H9 (cell line): ENCODE data around the gene NAGK. TPM values are rescaled to one million over a fixed set of nuclear protein-coding genes. Genes with fewer than 3 reads are reported as not detected.

Experiments
- DNase-seq: peaks from one replicate; pipeline ENCODE4 v3.0.0-alpha.2; 2017
- H2AFZ ChIP-seq: one replicate; pipeline ENCODE4 v1.6.1; 2013; ENCODE audit warnings: mild to moderate bottlenecking, low read length, control low read depth, moderate library complexity
- H2AK5ac ChIP-seq: 2 replicates; pipeline ENCODE4 v1.6.1; 2013; ENCODE audit warnings: low read length, control low read depth, mixed read lengths; ENCODE audit not compliant: insufficient read length
- H2BK120ac ChIP-seq: one replicate; pipeline ENCODE4 v1.6.1; 2013; ENCODE audit warnings: low read depth, mild to moderate bottlenecking, low read length, control low read depth, inconsistent platforms; ENCODE audit not compliant: poor library complexity, severe bottlenecking
- H2BK12ac ChIP-seq: 2 replicates; pipeline ENCODE4 v1.6.1; 2013; ENCODE audit warnings: low read length, control low read depth, mixed read lengths, low read depth; ENCODE audit not compliant: insufficient read length
- H2BK15ac ChIP-seq: 2 replicates; pipeline ENCODE4 v1.6.1; 2013; ENCODE audit warnings: low read depth, low read length, control low read depth
- H2BK20ac ChIP-seq: one replicate; pipeline ENCODE4 v1.6.1; 2013; ENCODE audit warnings: low read depth, mild to moderate bottlenecking, low read length, control low read depth, inconsistent platforms; ENCODE audit not compliant: poor library complexity, severe bottlenecking
- H2BK5ac ChIP-seq: 2 replicates; pipeline ENCODE4 v1.6.1; 2013; ENCODE audit warnings: low read length, control low read depth, mixed read lengths; ENCODE audit not compliant: insufficient read length
- H3K14ac ChIP-seq: 2 replicates; pipeline ENCODE4 v1.6.1; 2013; ENCODE audit warnings: low read length, control low read depth; ENCODE audit not compliant: insufficient read depth
- H3K18ac ChIP-seq: 2 replicates; pipeline ENCODE4 v1.6.1; 2013; ENCODE audit warnings: low read depth, mild to moderate bottlenecking, mixed read lengths, low read length, control low read depth; ENCODE audit not compliant: insufficient read length
- H3K23ac ChIP-seq: 2 replicates; pipeline ENCODE4 v1.6.1; 2013; ENCODE audit warnings: low read length, control low read depth, mixed read lengths, low read depth; ENCODE audit not compliant: insufficient read length
- H3K23me2 ChIP-seq: 2 replicates; pipeline ENCODE4 v1.6.1; 2013; ENCODE audit warnings: low read depth, mild to moderate bottlenecking, mixed read lengths, low read length, control low read depth; ENCODE audit not compliant: insufficient read length, poor library complexity, severe bottlenecking
- H3K27ac ChIP-seq: 2 replicates; pipeline ENCODE4 v1.5.1; 2013; ENCODE audit warnings: low read length, control low read depth, mixed read lengths, low read depth; ENCODE audit not compliant: insufficient read length
- H3K27me3 ChIP-seq: 2 replicates; pipeline ENCODE4 v1.6.1; 2013; ENCODE audit warnings: low read length, control low read depth, inconsistent platforms; ENCODE audit not compliant: insufficient read depth
- H3K4ac ChIP-seq: 2 replicates; pipeline ENCODE4 v1.6.1; 2013; ENCODE audit warnings: low read depth, mild to moderate bottlenecking, control low read depth, inconsistent platforms, low read length, moderate library complexity
- H3K4me1 ChIP-seq: 2 replicates; pipeline ENCODE4 v1.6.1; 2013; ENCODE audit warnings: low read length, control low read depth, inconsistent platforms; ENCODE audit not compliant: insufficient read depth
- H3K4me2 ChIP-seq: 2 replicates; pipeline ENCODE4 v1.6.1; 2013; ENCODE audit warnings: low read length, control low read depth, mixed read lengths; ENCODE audit not compliant: insufficient read length, insufficient read depth
- H3K56ac ChIP-seq: 2 replicates; pipeline ENCODE4 v1.6.1; 2013; ENCODE audit warnings: low read depth, mild to moderate bottlenecking, mixed read lengths, low read length, control low read depth; ENCODE audit not compliant: insufficient read length
- H3K79me1 ChIP-seq: 2 replicates; pipeline ENCODE4 v1.6.1; 2013; ENCODE audit warnings: low read depth, mild to moderate bottlenecking, moderate library complexity, low read length, control low read depth, inconsistent platforms; ENCODE audit not compliant: insufficient read depth, poor library complexity, severe bottlenecking
- H3K79me2 ChIP-seq: 2 replicates; pipeline ENCODE4 v1.6.1; 2013; ENCODE audit warnings: low read length, control low read depth, inconsistent platforms; ENCODE audit not compliant: insufficient read depth
- H3K9ac ChIP-seq: 2 replicates; pipeline ENCODE4 v1.6.1; 2013; ENCODE audit warnings: low read length, control low read depth, mixed read lengths; ENCODE audit not compliant: insufficient read length; ENCODE audit errors: extremely low read depth
- H3K9me3 ChIP-seq: one replicate; pipeline ENCODE4 v1.6.1; 2013; ENCODE audit warnings: low read depth, low read length, inconsistent platforms; ENCODE audit not compliant: control insufficient read depth
- H3T11ph ChIP-seq: one replicate; pipeline ENCODE4 v1.6.1; 2013; ENCODE audit warnings: mild to moderate bottlenecking, low read length, control low read depth, inconsistent platforms
- H4K20me1 ChIP-seq: one replicate; pipeline ENCODE4 v1.6.1; 2013; ENCODE audit not compliant: control insufficient read depth, insufficient read length, insufficient read depth
- H4K5ac ChIP-seq: 2 replicates; pipeline ENCODE4 v1.6.1; 2013; ENCODE audit warnings: low read depth, mild to moderate bottlenecking, mixed read lengths, low read length, control low read depth; ENCODE audit not compliant: insufficient read length
- H4K8ac ChIP-seq: replicated peaks from 2 replicates; pipeline ENCODE4 v1.6.1; 2013; ENCODE audit warnings: low read length, control low read depth, mixed read lengths, low read depth; ENCODE audit not compliant: insufficient read length
- H4K91ac ChIP-seq: 2 replicates; pipeline ENCODE4 v1.6.1; 2013; ENCODE audit warnings: low read depth, mild to moderate bottlenecking, moderate library complexity, mixed read lengths, low read length, control low read depth; ENCODE audit not compliant: insufficient read length
- H3K27ac Mint-ChIP-seq, 3 experiments: 2 replicates in 2 of 3; 3 replicates in 1 of 3; pipeline ENCODE4 v1.8.0; 2020 to 2021; ENCODE audit warnings: mixed read lengths in 3 of 3, mild to moderate bottlenecking in 1 of 3, moderate library complexity in 1 of 3
- H3K27me3 Mint-ChIP-seq: 2 replicates; pipeline ENCODE4 v1.8.0; 2021; ENCODE audit warnings: low read depth, mild to moderate bottlenecking, moderate library complexity, mixed read lengths
- H3K36me3 Mint-ChIP-seq, 3 experiments: 2 replicates in 2 of 3; 3 replicates in 1 of 3; pipeline ENCODE4 v1.8.0; 2020 to 2021; ENCODE audit warnings: low read depth in 3 of 3, mixed read lengths in 3 of 3; ENCODE audit not compliant: insufficient read depth in 1 of 3
- H3K4me1 Mint-ChIP-seq, 2 experiments: 2 replicates each; pipeline ENCODE4 v1.8.0; 2020; ENCODE audit warnings: mixed read lengths in 2 of 2
- H3K4me3 Mint-ChIP-seq, 2 experiments: 2 replicates in 1 of 2; 3 replicates in 1 of 2; pipeline ENCODE4 v1.8.0; 2020 to 2021; ENCODE audit warnings: mild to moderate bottlenecking in 2 of 2, mixed read lengths in 2 of 2, moderate library complexity in 1 of 2
- H3K9me3 Mint-ChIP-seq, 2 experiments: 2 replicates in 1 of 2; 3 replicates in 1 of 2; pipeline ENCODE4 v1.8.0; 2020; ENCODE audit warnings: mild to moderate bottlenecking in 2 of 2, mixed read lengths in 2 of 2, moderate library complexity in 1 of 2
- CTCF ChIP-seq: fragments of 200-600 bp; sonication (generic); conservative IDR thresholded peaks from 3 replicates; pipeline ENCODE4 v1.8.0; 2021; ENCODE audit warnings: antibody characterized with exemption, mild to moderate bottlenecking
- WGBS: extraction: QIAGEN DNeasy Blood & Tissue Kit; methylation state at CpG from one replicate; pipeline ENCODE4 v1.1.7; 2013; ENCODE audit warnings: missing lambda C conversion rate, low lambda C conversion rate, mixed read lengths; ENCODE audit not compliant: insufficient read length; ENCODE audit errors: extremely low coverage; 5-methylcytosine and 5-hydroxymethylcytosine counted together
- total RNA-seq: library from RNA; stranded (reverse); gene quantifications from 2 replicates; pipeline ENCODE4 v1.2.1, GENCODE V29; 2021

The NAGK gene
- total RNA-seq, 1 experiment from 2014 or later: 74.4 TPM

- peaks cover 2 to 4% of the 10 kb centered on the region in 2 experiments for H3K4me1 Mint-ChIP-seq
- no peaks in the 10 kb centered on the region for H3K4me1 ChIP-seq
- no peak overlapping the region for H3K18ac ChIP-seq
- H3K27me3 ChIP-seq: no peaks in the 10 kb centered on the region
- H2BK12ac ChIP-seq: no peak overlapping the region
- H2AK5ac ChIP-seq: no peak overlapping the region
- no peak overlapping the region for H3K14ac ChIP-seq
- H3K9ac ChIP-seq: no peak overlapping the region
- no peak overlapping the region for H3K4me2 ChIP-seq
- peaks cover 16% of the 10 kb centered on the region for H3K23me2 ChIP-seq
- no peaks in the 10 kb centered on the region for H3K79me2 ChIP-seq
- H3K9me3 Mint-ChIP-seq: no peaks in the 10 kb centered on the region
- H4K5ac ChIP-seq: no peak overlapping the region
- H3K4me3 Mint-ChIP-seq: no peak overlapping the region
- H3K79me1 ChIP-seq: no peaks in the 10 kb centered on the region
- no peak overlapping the region for H2BK20ac ChIP-seq
- no peak overlapping the region for H3K4ac ChIP-seq
- no peak overlapping the region for H4K8ac ChIP-seq
- no CpG with 5 or more reads among the region's 9 CpGs for WGBS
- no peak overlapping the region for H3T11ph ChIP-seq
- DNase-seq: no peak
- TF ChIP-seq CTCF: no peak
- H4K91ac ChIP-seq: no peak overlapping the region
- no peak overlapping the region for H3K27ac Mint-ChIP-seq
- H2BK5ac ChIP-seq: no peak overlapping the region
- peaks cover 12% of the 10 kb centered on the region for H3K27me3 Mint-ChIP-seq
- H4K20me1 ChIP-seq: no peaks in the 10 kb centered on the region
- H3K27ac ChIP-seq: no peak overlapping the region
- H3K36me3 Mint-ChIP-seq: no peaks in the 10 kb centered on the region
- H3K9me3 ChIP-seq: no peaks in the 10 kb centered on the region
- H3K56ac ChIP-seq: no peak overlapping the region
- H2AFZ ChIP-seq: no peak overlapping the region
- H2BK15ac ChIP-seq: no peak overlapping the region
- H2BK120ac ChIP-seq: no peak overlapping the region
- H3K23ac ChIP-seq: no peak overlapping the region
Measured at GRCh38 chr2:71064110-71064611, 4.3 kb upstream of the NAGK start.
